COR-L47 (cell line): ENCODE data around the gene PDYN.

Experiments used
- DNase-seq: peaks from one replicate; lab custom pipeline; 2025; lab: John Stamatoyannopoulos, UW

PDYN gene

GRCh38 chr20:1994627-1995026, 769 bp upstream of the PDYN start:
- no peak for DNase-seq

DNA sequence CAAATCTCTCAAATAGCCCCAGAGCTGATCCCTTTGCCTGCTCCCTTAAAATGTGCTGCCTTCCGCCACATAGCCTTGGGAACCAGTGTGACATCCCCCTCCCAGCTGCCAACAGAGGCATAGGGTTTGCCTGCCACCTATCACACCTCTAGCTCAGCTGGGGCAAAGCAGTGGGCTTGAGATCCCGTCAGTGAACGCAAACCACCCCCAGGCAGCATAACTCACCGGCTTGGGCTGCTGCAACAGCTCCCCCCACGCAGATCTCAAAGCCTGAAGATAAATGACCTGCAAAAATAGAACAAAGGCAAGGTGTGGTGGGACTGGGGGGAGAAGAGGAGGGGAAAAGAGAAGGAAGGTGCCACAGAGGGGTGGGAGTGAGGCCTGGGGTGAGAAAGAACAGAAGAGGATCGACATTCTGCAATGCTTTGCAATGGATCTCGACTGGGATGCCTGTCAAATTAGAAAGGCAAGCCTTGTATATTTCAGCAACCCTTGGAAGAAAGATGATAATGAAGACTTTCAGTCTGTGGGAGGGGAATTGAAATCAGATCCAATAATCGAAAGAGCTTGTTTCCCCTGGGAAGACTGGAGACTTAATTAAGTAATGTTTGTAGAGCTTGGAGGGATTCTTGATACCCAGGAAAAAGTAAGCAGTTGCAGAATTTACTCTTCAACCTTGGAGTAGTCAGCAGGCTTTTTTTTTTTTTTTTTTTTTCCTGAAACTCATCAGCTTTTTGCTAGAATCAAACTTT, 1.3 kb downstream of the PDYN start:
- no peak for DNase-seq

GRCh38 chr20:1987826-1988225, 6.0 kb downstream of the PDYN start:
- DNase-seq = no peak

GRCh38 chr20:1983301-1983700, 10.6 kb downstream of the PDYN start:
- no peak for DNase-seq

DNA sequence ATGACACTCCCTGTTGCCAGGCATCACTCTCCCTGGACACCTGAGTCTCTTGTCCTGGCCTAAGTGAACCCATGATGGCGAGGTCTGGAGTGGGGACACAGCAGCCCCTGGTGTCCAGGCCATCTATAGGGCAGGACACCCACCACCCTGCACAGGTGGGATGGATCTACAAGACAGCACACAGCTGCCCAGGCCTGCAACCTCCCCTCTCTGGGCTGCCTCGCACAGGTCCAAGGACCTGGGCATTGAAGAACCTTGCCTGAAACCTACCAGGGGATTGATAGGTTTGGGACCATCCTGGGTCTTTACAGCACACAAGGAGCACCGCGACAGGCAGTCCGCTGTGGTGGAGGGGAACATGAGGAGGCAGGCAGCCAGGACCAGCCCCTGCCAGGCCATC, 11.2 kb downstream of the PDYN start:
- no peak for DNase-seq

DNA sequence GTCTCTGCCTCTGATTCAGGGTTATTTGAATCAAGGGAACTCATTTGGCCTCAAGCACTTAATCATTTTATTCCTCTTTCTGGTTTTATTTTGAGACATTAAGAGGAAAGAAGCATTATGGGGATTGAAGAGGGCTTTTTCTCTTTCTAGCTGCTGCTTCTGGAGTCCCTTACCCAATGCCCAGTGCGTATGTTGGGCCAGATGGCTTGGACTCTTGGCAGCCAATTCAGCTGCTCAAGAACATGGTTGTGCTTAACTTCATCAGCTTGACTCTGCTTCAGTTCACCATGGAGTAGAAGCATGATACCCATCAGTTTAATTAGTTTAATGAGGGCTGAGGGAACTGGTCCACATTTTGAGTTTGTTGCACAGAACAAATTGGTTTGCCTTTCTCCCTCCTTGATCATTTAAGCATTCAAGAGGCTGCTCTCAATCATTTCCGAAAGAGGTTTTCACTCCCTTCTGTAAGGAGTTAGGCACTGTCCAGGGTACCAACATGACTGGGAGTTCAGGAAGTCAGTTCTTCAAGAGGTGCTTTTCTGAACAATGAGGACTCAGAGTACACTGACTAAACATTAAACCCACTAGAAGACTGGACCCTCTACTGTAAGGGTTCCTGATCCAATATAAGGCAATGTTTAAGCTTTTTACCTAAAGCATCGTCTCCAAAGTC, 14.6 kb downstream of the PDYN start:
- no peak for DNase-seq

- no peak for DNase-seq
Measured at GRCh38 chr20:1975291-1975690, 18.6 kb downstream of the PDYN start.

DNA sequence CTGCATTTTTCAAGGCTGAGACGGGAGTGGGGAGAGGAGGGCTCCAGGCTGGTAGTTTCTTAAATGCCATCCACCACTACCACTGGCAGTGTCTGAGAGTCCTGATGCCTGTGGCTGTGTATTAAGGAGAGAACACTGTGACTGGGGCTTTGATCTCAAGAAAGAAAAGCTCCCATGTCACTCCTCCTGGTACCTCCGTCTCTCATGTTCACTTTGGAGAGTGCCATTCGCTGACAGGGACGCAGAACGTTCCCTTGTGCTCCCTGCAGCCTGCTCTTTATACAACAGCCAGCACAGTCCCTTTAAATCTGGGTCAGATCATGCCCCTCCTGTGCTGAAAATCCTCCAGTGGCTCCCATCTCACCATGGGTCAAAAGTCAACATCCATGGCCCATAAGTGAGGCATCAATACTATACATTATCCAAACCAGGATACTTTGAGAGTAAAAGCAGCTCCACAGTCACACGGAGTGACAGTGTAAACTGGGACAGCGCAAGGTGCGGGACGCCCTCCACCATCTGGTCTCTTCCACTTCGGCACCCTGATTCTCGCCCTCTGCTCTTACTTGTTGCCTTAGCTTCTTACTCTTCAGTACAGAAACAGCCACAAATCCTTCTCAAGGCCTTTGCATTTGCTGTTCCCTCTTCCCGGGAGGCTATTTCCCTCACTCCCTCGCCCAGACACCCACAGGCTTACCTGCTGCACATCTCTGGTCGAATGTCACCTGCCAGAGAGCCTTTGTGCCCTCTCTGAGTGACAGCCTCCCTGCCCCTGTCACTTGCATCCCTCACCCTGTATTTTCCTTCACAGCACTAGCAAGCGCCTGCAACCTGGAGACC, 20.0 kb downstream of the PDYN start:
- DNase-seq = no peak

- DNase-seq = no peak
Measured at GRCh38 chr20:1971893-1972586, 21.8 kb downstream of the PDYN start.

DNA sequence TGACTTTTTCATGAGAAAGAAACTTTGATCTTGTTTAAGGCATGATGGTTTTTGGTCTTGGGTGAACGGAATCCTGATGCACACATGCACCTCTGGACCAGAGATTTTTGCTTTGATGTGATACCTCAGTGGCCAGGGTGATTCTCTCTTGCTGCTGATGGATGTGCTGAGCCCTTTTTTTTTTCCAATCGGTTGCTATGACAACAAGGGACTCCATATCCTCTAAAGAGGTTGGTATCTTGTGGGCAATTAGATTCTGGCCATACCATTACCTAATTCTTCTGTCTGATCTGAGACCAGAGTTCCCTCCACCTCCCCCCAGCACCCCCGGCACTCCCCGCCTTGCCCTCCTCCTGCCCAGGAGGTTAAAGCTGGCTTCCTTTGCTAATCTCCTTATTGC, 24.9 kb downstream of the PDYN start:
- DNase-seq = no peak

DNA sequence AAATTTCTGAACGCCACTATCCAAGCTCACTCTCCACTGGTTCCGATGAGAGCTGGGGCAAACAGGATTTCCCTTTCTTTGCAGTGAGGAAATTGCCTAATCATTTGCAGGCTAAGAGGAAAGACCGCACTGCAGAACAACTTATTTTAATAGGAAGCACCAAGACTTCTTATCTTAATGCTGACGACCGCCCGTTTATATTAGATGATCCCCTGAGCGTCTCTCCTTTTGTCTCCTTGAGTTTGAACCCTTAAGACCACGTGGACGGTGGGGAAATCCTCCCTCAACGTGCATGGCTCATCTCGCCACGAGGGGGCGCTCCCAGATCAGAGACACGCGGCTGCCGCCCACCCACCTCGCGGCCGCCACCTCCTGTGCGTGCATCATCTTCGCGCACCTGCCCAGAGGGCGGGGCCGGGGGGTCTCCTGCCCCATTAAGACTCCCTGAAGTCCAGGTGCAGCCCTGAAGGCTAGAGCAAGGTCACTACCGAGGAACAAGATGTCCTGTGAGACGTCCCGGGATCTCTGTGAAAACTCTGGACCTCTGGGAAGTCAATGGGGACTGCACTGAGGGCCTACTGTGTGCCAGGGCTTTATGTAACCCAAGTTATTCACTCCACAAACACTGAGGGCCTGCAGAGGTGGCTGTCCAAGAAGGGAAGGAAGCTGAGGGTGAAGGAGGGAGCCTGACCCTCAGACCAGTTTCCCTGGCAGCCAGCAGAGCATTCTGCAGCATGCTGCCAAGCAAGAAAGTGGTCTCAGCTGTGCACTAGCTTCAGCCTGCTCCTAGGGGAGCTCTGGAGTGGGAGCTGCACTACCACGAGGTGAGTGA, 28.1 kb downstream of the PDYN start:
- peak; percentile 62 for DNase-seq

DNA sequence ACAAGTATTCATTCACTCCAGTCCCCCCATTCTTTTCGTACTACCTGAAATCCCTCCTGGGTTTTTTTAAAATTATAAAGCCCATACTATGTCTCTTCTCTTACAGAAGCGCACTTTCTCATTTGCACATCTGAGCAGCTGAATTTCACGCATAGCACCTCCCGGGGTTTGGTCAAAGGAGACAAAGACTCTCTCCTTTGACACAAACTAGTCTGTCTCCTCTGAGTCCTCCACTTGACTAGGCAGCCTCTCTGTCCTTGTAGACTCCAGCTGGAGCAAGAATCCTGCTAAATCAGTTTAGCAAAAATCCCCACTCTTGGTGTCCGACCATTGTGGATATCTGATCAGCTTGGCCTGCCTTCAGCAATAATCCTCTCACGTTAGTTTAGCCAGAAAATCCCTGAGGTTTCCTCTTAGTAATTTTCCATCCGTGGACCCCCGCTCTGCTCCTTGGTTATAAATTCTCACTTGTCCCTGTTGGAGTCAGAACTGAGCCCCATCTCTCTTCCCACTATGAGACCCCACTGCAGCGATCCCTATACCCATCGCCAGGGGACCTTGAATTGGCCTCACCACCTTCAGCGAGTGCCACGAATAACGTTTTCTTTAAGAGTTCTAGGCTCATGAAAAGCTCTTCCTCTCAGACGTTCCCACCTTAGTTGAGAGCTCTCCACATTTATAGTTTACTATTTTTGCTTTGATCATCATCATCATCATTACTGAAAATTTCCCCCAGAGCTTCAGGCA, 29.0 kb downstream of the PDYN start:
- DNase-seq = no peak

DNA sequence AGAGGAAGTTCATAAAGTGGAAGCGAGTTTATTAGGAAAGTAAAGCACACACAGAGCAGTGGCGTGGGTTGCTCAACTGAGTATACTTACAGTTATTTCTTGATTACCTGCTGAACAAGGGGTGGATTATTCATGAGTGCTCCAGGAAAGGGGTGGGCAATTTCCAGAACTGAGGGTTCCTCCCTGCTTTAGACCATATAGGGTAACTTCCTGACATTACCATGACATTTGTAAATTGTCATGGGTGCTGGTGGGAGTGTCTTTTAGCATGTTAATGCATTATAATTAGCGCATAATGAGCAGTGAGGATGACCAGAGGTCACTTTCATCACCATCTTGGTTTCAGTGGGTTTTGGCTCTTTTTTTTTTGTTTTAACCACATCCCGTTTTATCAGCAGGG, 29.8 kb downstream of the PDYN start:
- no peak for DNase-seq

DNA sequence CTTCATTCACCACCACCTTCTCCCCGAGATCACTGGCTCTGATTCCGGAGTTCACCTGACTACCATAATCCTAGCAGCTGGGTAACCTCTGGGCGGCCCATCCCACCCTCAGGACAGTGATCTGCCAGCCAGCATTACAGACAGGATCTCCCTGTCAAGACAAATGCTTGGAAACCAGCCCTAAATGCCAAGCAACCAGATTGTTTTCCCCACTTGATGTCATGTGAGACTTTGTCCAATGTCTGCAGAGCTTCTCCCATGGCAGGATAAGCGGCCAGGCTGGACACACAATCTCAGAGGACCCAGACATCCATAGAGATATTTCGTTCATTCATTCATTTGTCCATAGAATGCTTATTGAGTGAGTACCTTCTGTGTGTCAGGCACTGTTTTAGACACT, 32.5 kb downstream of the PDYN start:
- no peak for DNase-seq

DNA sequence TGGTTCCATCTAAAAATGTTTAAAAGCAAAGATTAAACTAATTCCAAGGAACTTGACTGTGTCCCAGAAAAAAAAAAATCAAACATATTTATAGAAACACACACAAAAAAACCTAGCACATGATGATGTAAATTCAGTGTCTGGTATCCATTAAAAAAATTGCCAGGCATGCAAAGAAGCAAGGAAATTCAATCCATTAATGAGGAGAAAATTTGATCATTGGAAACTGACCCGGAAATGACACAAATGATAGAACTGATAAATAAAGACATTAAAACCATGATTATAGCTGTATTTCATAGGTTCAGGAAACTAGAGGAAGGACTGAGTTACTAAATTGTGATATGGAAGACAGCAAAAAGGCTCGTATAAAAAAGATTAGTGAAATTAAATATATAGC, 34.7 kb downstream of the PDYN start:
- DNase-seq = no peak

GRCh38 chr20:1958426-1958825, 35.4 kb downstream of the PDYN start:
- no peak for DNase-seq

DNA sequence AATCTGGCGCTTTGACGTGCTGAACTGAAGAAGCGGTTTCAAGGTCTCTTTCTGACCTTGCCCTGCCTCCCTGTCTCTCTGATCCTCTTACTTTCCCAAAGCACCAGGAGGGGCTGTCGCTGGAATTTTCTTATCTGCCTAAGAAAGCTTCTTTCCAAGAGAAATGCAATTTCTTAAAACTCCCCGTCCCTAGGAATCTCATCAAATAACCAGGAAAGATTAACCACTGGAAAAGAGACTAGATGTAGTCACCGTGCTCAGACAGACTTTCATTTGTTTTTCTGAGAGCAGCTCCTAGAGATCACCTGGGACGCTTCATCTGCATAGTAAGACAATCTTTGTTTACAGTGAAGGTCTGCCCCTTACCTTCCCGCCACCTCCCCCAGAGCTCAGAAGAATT, 38.6 kb downstream of the PDYN start:
- no peak for DNase-seq

DNA sequence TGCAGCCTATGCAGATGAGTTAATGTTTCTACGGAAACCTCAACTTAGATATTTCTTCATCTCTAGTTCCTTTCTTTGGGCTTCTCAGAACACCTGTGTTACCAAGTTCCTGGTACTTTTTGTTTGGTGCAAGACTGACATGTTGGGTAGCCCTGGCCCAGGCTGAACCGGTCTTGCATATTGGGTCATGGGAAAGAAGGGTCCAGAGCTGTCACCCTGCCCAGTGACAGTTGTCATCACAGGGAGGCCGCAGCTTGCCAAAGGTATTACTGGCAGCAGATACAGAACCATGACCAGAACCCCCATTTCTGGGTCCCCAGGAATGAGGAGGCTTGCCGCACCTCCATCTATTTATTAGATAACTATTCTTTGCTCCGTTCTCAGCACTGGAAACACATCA, 40.2 kb downstream of the PDYN start:
- no peak for DNase-seq

GRCh38 chr20:1952737-1953530, 40.9 kb downstream of the PDYN start:
- DNase-seq = peak; percentile 42
